Neural progenitor cell (in vitro differentiated cells): Measurements from ENCODE around the gene COL15A1.

Experiments used
- CTCF ChIP-seq: fragments of 200-600 bp; sonication (generic); IDR thresholded peaks from 2 replicates; pipeline ENCODE4 v1.5.1; 2017; ENCODE audit warnings: antibody characterized with exemption, mild to moderate bottlenecking
- EZH2phosphoT487 ChIP-seq: fragments of 200-600 bp; sonication (generic); IDR thresholded peaks from 2 replicates; pipeline ENCODE4 v1.6.1; 2017; ENCODE audit warnings: antibody characterized with exemption

GRCh38 chr9:99106044-99106375 is 162.3 kb downstream of the COL15A1 start:
- TF ChIP-seq CTCF (no peak), EZH2phosphoT487 (no peak)
